K562 (cell line): Measurements from ENCODE around the gene FCRL6.

Source experiments
- AFF4 ChIP-seq: sonication (generic); formaldehyde crosslinking; IDR thresholded peaks from 2 replicates; pipeline ENCODE4 v1.8.0; 2023; ENCODE audit warnings: mild to moderate bottlenecking, missing genetic modification reagents
- ATF1 ChIP-seq, 2 experiments: fragments of 450-650 bp in 1 of 2; IDR thresholded peaks; 2 replicates each; pipeline ENCODE4 v1.6.1; 2016; ENCODE audit warnings: missing compliant biosample characterization in 1 of 2, missing genetic modification characterization in 1 of 2
- ETV6 ChIP-seq, 3 experiments: fragments of 150-350 bp in 1 of 3; sonication (generic) in 1 of 3; formaldehyde crosslinking in 1 of 3; IDR thresholded peaks; 2 replicates each; pipeline versions ENCODE4 v1.6.1 to v1.8.0; 2014 to 2022; ENCODE audit warnings: borderline replicate concordance in 2 of 3, low read depth in 2 of 3, antibody characterized with exemption in 1 of 3, low read length in 1 of 3, mild to moderate bottlenecking in 1 of 3, missing genetic modification reagents in 1 of 3
- GABPA ChIP-seq: fragments of 200-800 bp; sonication (Bioruptor generic); conservative IDR thresholded peaks from 2 replicates; pipeline ENCODE4 v1.6.1; 2016; ENCODE audit warnings: low read depth, missing genetic modification characterization, missing compliant biosample characterization
- KAT8 ChIP-seq: fragments of 450-650 bp; IDR thresholded peaks from 2 replicates; pipeline ENCODE4 v1.6.1; 2016; ENCODE audit warnings: low read depth, mild to moderate bottlenecking
- MECOM ChIP-seq: fragments of 250-450 bp; sonication (Bioruptor Pico); IDR thresholded peaks from 2 replicates; pipeline ENCODE4 v1.8.0; 2022; ENCODE audit warnings: inconsistent platforms
- MTA3 ChIP-seq: fragments of 450-650 bp; formaldehyde crosslinking; IDR thresholded peaks from 2 replicates; pipeline ENCODE4 v1.6.1; 2017; ENCODE audit warnings: mild to moderate bottlenecking, borderline replicate concordance
- MXI1 ChIP-seq: IDR thresholded peaks from 2 replicates; pipeline ENCODE4 v1.6.1; 2011; ENCODE audit warnings: low read depth, mild to moderate bottlenecking, improper control_type of control experiment, low read length
- RCOR1 ChIP-seq, 2 experiments: IDR thresholded peaks; 2 replicates each; pipeline ENCODE4 v1.6.1; 2012; ENCODE audit warnings: low read depth in 2 of 2, low read length in 2 of 2, borderline replicate concordance in 1 of 2, improper control_type of control experiment in 1 of 2
- TAF1 ChIP-seq: IDR thresholded peaks from 2 replicates; pipeline ENCODE4 v1.6.1; 2011; ENCODE audit warnings: mild to moderate bottlenecking, low read length, moderate library complexity; ENCODE audit not compliant: insufficient read depth, control insufficient read depth, severe bottlenecking; ENCODE audit errors: extremely low read depth
- TAF9B ChIP-seq: fragments of 450-650 bp; IDR thresholded peaks from 2 replicates; pipeline ENCODE4 v1.6.1; 2018; ENCODE audit warnings: mild to moderate bottlenecking; ENCODE audit not compliant: partially characterized antibody
- ZHX1 ChIP-seq: fragments of 150-350 bp; conservative IDR thresholded peaks from 2 replicates; pipeline ENCODE4 v1.6.1; 2014; ENCODE audit warnings: low read length
- ZNF431 ChIP-seq: sonication (generic); formaldehyde crosslinking; IDR thresholded peaks from 2 replicates; pipeline ENCODE4 v1.8.0; 2022; ENCODE audit warnings: mild to moderate bottlenecking, missing genetic modification reagents
- ZNF592 ChIP-seq: fragments of 450-650 bp; IDR thresholded peaks from 2 replicates; pipeline ENCODE4 v1.6.1; 2017; ENCODE audit warnings: antibody characterized with exemption, mild to moderate bottlenecking

GRCh38 chr1:159786966-159787365, 15.2 kb upstream of the FCRL6 start:
- TF ChIP-seq ZNF592 (no peak), GABPA (tag) (no peak), ETV6 (IDR thresholded peaks at IDR 0.05; ENCODE audit: borderline replicate concordance in 1 of 2, low read depth in 2 of 2, low read length in 1 of 2) (no peak), ETV6 (CRISPR knock-in tag; IDR thresholded peaks at IDR 0.05; ENCODE audit: borderline replicate concordance) (no peak), ATF1 (CRISPR knock-in tag; IDR thresholded peaks at IDR 0.05) (no peak), ATF1 (tag; IDR thresholded peaks at IDR 0.05) (no peak), TAF9B (no peak), KAT8 (no peak), MECOM (CRISPR knock-in tag) (no peak), MXI1 (no peak), MTA3 (no peak), TAF1 (no peak), ZHX1 (no peak), RCOR1 (IDR thresholded peaks at IDR 0.05; ENCODE audit: borderline replicate concordance in 1 of 2, low read depth in 2 of 2, low read length in 2 of 2) (no peak), AFF4 (CRISPR knock-in tag) (no peak), ZNF431 (CRISPR knock-in tag) (no peak)
